ENCODE measurements around the gene FAM162B.

DNA sequence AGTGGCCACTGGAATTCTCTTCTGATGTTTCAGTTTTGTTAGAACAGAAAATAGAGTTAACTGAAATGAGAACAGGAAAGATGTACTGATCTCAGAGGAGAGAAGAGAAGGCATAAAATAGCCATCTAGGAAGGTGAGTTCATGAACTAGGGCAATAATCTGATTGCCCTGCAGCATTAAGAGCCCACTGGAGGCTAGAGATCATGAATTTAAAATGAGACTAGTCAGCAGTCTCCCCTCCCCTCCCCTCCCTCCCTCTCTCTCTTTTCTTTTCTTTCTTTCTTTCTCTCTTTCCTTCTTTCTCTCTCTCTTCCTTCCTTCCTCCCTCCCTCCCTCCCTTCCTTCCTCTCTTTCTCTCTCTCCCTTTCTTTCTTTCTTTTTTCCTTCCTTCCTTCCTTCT is 34.4 kb upstream of the FAM162B start:
- TF ChIP-seq CTCF (conservative IDR thresholded peaks at IDR 0.05) (no peak), ZFX (IDR thresholded peaks at IDR 0.05) (no peak)

Data from C4-2B (cell line).